Bronchial epithelial cell (primary cell): ENCODE results near the gene NOL4L. TPM values are rescaled to one million over a fixed set of nuclear protein-coding genes. Genes with fewer than 3 reads are reported as not detected.
"Not testable (repeated sequence)": the region's sequence is repeated elsewhere in the genome, so short reads cannot be mapped to it uniquely, and the experiment has no call there.

Source experiments
- DNase-seq: peaks from one replicate; pipeline ENCODE4 v3.0.0-alpha.2; 2010; ENCODE audit warnings: low read depth
- FAIRE-seq: peaks from 2 replicates; lab custom pipeline; 2011; peaks lifted over from hg19 to GRCh38; lab: Jason Lieb, UNC
- H3K27me3 ChIP-seq: 2 replicates; pipeline ENCODE4 v1.5.1; 2011; ENCODE audit warnings: low read length; ENCODE audit not compliant: control insufficient read depth, insufficient read depth
- H3K36me3 ChIP-seq: 2 replicates; pipeline ENCODE4 v1.5.1; 2011; ENCODE audit warnings: low read length; ENCODE audit not compliant: control insufficient read depth, insufficient read depth
- H3K4me3 ChIP-seq: 2 replicates; pipeline ENCODE4 v1.5.1; 2011; ENCODE audit warnings: mild to moderate bottlenecking, low read depth, low read length, control low read depth
- total RNA-seq: library from RNA; depleted of rRNA; stranded (reverse); fragments of >200 nt; gene quantifications from 2 replicates; pipeline ENCODE4 v1.2.1, GENCODE V29; 2014
- TF ChIP-seq, protein P1 (sequence below): IDR thresholded peaks from 2 replicates; pipeline ENCODE4 v1.5.1; 2011; ENCODE audit warnings: mild to moderate bottlenecking, moderate library complexity, low read length, control low read depth, inconsistent platforms; ENCODE audit not compliant: insufficient read depth, severe bottlenecking

The NOL4L gene
- total RNA-seq, 1 donor from 2014 or later, result 1.8 TPM

DNA sequence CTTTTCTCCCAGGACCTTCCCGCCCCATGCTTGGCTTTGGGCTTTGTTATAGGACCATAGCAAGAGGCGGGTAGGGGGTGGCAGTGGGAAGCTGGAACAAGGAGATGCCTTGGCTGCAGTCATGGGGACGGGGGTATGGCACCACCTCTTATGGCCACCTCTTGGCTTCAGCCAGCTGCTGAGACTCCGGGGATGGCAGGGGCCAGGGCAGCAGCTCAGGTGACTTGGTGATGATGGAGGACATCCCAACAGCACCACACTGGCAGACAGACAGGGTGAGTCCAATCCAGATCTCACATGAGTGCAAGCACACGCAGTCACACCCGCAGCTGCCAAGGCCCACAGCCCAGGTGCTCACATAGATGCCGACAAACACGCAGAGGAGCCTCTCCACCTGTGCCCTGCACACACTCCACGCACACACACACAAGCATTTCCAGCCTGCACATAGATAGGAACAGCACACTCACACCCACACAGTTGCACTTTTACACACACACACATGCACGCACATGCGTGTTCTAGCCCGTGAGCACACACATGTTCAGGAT, 6.2 kb downstream of the NOL4L start:
- TF ChIP-seq, protein P1, sequence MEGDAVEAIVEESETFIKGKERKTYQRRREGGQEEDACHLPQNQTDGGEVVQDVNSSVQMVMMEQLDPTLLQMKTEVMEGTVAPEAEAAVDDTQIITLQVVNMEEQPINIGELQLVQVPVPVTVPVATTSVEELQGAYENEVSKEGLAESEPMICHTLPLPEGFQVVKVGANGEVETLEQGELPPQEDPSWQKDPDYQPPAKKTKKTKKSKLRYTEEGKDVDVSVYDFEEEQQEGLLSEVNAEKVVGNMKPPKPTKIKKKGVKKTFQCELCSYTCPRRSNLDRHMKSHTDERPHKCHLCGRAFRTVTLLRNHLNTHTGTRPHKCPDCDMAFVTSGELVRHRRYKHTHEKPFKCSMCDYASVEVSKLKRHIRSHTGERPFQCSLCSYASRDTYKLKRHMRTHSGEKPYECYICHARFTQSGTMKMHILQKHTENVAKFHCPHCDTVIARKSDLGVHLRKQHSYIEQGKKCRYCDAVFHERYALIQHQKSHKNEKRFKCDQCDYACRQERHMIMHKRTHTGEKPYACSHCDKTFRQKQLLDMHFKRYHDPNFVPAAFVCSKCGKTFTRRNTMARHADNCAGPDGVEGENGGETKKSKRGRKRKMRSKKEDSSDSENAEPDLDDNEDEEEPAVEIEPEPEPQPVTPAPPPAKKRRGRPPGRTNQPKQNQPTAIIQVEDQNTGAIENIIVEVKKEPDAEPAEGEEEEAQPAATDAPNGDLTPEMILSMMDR, result no peak
- Histone ChIP-seq H3K4me3 (no peak overlapping the region), H3K27me3 (no peaks in the 10 kb centered on the region), H3K36me3 (no peaks in the 10 kb centered on the region)
- peak; percentile 90 for FAIRE-seq
- no peak for DNase-seq

DNA sequence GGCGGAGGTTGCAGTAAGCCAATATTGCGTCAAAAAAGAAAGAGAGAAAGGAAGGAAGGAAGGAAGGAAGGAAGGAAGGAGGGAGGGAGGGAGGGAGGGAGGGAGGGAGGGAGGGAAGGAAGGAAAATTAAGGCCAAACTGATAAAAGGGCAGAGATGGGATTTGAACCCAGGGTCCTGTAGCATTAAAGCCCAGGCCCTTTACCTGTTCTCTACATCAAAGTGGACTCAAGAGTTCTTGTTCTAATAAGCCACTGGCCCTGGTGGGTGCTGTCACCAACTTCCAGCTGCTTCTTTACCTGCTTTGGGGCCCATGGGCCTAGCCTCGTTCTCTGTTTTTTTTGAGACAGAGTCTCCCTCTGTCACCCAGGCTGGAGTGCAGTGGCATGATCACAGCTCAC, 7.1 kb downstream of the NOL4L start:
- FAIRE-seq, H3K27me3 ChIP-seq, DNase-seq, H3K36me3 ChIP-seq, H3K4me3 ChIP-seq: not testable (repeated sequence)

DNA sequence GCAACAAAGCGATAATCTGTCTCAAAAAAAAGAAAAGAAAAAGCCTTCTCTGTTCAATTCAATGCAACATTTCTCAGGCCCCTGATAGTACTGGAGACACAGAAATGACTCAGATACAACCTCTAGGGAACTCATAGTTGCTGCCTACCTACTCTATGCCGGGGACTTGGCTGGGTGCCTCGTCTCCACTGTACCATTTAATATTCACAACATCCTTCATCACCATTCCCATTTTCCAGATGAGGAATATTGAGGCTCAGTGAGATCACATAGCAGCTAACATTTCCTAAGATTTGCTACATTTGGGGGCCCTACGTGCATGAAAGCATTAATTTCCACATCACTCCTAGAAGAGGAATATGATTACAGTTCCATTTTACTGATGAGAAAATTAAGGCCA, 7.5 kb downstream of the NOL4L start:
- DNase-seq, result no peak
- no peak for FAIRE-seq
- Histone ChIP-seq H3K36me3 (no peaks in the 10 kb centered on the region), H3K4me3 (no peak overlapping the region), H3K27me3 (no peaks in the 10 kb centered on the region)
- TF ChIP-seq, protein P1, result no peak

DNA sequence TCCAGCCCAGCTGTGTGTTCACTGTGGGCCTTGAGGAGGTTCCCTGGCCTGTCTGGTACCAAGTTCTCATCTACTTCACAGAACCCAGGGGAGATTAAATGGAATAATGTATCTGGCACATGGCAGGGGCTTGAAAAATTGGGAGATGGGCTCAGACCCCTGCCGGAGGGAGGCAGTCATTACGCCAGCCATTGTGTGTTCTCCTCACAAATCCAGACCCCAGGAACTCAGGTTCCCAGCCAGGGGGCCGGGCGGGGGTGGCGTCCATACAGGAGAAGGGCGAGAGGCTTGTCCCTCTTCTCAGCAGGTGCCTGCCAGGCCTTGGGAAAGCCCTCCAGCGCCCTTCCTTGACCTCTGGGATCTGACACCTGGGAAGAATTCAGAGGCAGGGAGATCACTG, 8.1 kb downstream of the NOL4L start:
- TF ChIP-seq, protein P1, result peak; percentile 9
- DNase-seq (no peak), FAIRE-seq (no peak)
- Histone ChIP-seq H3K27me3 (no peaks in the 10 kb centered on the region), H3K36me3 (no peaks in the 10 kb centered on the region), H3K4me3 (no peak overlapping the region)

DNA sequence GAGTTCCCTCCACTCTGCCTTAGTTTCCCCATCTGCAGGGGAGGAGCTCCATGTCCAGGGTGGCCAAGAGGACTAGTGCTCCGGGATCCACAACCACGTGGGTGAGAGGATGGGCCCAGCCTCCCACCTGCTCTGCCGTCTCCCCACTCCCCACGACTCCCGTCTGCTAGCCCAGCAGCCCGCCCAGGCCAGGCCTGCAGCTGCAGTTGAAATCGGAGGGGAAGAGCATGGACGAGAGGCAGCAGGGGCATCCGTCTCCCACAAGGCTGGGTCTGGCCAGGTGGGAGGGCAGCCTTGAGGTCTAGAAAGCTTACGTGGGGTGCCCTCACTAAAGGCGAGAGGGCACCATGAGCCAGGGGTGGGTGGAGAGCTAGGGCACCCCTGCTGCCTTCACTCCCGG, 8.6 kb downstream of the NOL4L start:
- FAIRE-seq (no peak), DNase-seq (no peak)
- H3K27me3 ChIP-seq, result no peaks in the 10 kb centered on the region
- H3K36me3 ChIP-seq, result no peaks in the 10 kb centered on the region
- no peak overlapping the region for H3K4me3 ChIP-seq
- TF ChIP-seq, protein P1, result no peak

DNA sequence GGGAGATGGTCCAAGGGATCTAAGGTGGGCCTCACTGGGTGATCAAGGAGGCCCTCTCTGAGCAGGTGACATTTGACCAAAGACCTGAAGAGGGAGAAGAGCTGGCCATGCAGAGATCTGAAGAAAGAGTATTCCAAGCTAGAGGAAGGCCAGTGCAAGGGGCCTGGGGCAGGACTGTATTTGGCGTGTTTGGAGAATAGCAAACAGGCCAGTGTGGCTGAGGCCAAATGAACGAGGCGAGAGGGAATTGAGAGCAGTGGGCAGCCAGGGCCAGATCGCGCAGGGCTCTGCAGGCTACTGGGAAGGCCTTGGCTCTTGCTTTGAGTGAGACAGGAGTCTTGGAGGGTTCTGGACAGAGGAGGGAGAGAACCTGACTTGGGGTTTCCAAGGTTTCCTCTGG, 9.3 kb downstream of the NOL4L start:
- DNase-seq (no peak), FAIRE-seq (no peak)
- TF ChIP-seq, protein P1, result no peak
- Histone ChIP-seq H3K4me3 (no peak overlapping the region), H3K36me3 (no peaks in the 10 kb centered on the region), H3K27me3 (no peaks in the 10 kb centered on the region)
